Fibroblast of the conjunctiva (primary cell): ENCODE results near the gene LCE2B.
A peak's percentile ranks its signal among the peaks of the same experiment; 100 is the strongest.
"Not testable (repeated sequence)": the region's sequence is repeated elsewhere in the genome, so short reads cannot be mapped to it uniquely, and the experiment has no call there.

Source experiments
- DNase-seq: peaks from one replicate; pipeline ENCODE4 v3.0.0-alpha.2; 2010; ENCODE audit warnings: low read depth

Gene LCE2B

GRCh38 chr1:152685823-152686222 is at the start of gene LCE2B:
LCE2B (plus strand) TSS chr1:152686123; CDS start chr1:152686844, 721 bp downstream.
- DNase-seq, result not testable (repeated sequence)

GRCh38 chr1:152640351-152640750 is 45.6 kb upstream of the LCE2B start:
- DNase-seq, result no peak

GRCh38 chr1:152643945-152644344 is 42.0 kb upstream of the LCE2B start:
- no peak for DNase-seq

GRCh38 chr1:152645146-152645545 is 40.8 kb upstream of the LCE2B start:
- no peak for DNase-seq

- DNase-seq, result no peak
These were observed 39.3 kb upstream of the LCE2B start for GRCh38 chr1:152646656-152647055.

GRCh38 chr1:152654110-152654509 is 31.8 kb upstream of the LCE2B start:
- DNase-seq, result peak; percentile 12

GRCh38 chr1:152656459-152656858 is 29.5 kb upstream of the LCE2B start:
- no peak for DNase-seq

GRCh38 chr1:152657677-152658076 is 28.2 kb upstream of the LCE2B start:
- DNase-seq, result no peak

GRCh38 chr1:152658649-152659048 is 27.3 kb upstream of the LCE2B start:
- DNase-seq, result no peak

- no peak for DNase-seq
These were observed 22.8 kb upstream of the LCE2B start, which contains the start of gene LCE2D for GRCh38 chr1:152663098-152663497. LCE2D (plus strand) TSS chr1:152663380; CDS start chr1:152664106, 726 bp downstream.

GRCh38 chr1:152666171-152666570 is 19.8 kb upstream of the LCE2B start:
- DNase-seq, result not testable (repeated sequence)

- no peak for DNase-seq
These were observed 18.3 kb upstream of the LCE2B start for GRCh38 chr1:152667648-152668047.

- DNase-seq, result no peak
These were observed 12.9 kb upstream of the LCE2B start for GRCh38 chr1:152673016-152673415.

- not testable (repeated sequence) for DNase-seq
These were observed 10.9 kb upstream of the LCE2B start, which contains the start of gene LCE2C for GRCh38 chr1:152674983-152675382. LCE2C (plus strand) TSS chr1:152675279; CDS start chr1:152676016, 737 bp downstream.

GRCh38 chr1:152679459-152679858 is 6.5 kb upstream of the LCE2B start:
- no peak for DNase-seq

- DNase-seq, result no peak
These were observed 4.3 kb upstream of the LCE2B start for GRCh38 chr1:152681616-152682015.

GRCh38 chr1:152683846-152684245 is 2.1 kb upstream of the LCE2B start:
- DNase-seq, result no peak

GRCh38 chr1:152697701-152698600 is 12.0 kb downstream of the LCE2B start, which contains the start of gene LCE2A:
LCE2A (plus strand) TSS chr1:152698345; CDS start chr1:152698902, 557 bp downstream.
- DNase-seq, result no peak

- no peak for DNase-seq
These were observed 13.8 kb downstream of the LCE2B start for GRCh38 chr1:152699746-152700145.

- DNase-seq, result no peak
These were observed 21.9 kb downstream of the LCE2B start, which contains the start of gene LCE4A for GRCh38 chr1:152707860-152708259. LCE4A (plus strand) TSS chr1:152708160; CDS start chr1:152709076, 916 bp downstream.

GRCh38 chr1:152718238-152718637 is 32.3 kb downstream of the LCE2B start:
- DNase-seq, result no peak

GRCh38 chr1:152725261-152725660 is 39.3 kb downstream of the LCE2B start:
- no peak for DNase-seq

- DNase-seq, result no peak
These were observed 43.1 kb downstream of the LCE2B start for GRCh38 chr1:152728986-152729385.
